HepG2 (cell line): ENCODE data around the gene MGMT. TPM values are rescaled to one million over a fixed set of nuclear protein-coding genes. Genes with fewer than 3 reads are reported as not detected.

Experiments
- ATAC-seq: fragments of 200-7000 bp; cut with Tn5 transposase; 3 replicates; pipeline ENCODE4 v1.9.1; 2020; ENCODE audit warnings: mild to moderate bottlenecking, moderate library complexity
- BruUV-seq: library from RNA; stranded (reverse); fragments of 400-500 nt; replicated peaks from 2 replicates; lab custom pipeline; 2021; lab: Mats Ljungman, UMichigan
- CTCF ChIA-PET: fragments of 300-600 bp; formaldehyde crosslinking; extraction: SDS; loops from one replicate; lab custom pipeline; 2021; ENCODE audit warnings: low total read pairs, inconsistent platforms, low intra/inter-chr PET ratio; lab: Yijun Ruan, JAX
- POLR2A ChIA-PET: fragments of 350-600 bp; sonication (Branson Sonifier 250); formaldehyde crosslinking; loops from one replicate; lab custom pipeline; 2020; ENCODE audit warnings: antibody characterized with exemption, inconsistent platforms; lab: Yijun Ruan, JAX
- DNase-seq: peaks from one replicate; pipeline ENCODE4 v3.0.0-alpha.2; 2015; ENCODE audit warnings: low spot score
- FAIRE-seq: peaks from 3 replicates; lab custom pipeline; 2011; peaks lifted over from hg19 to GRCh38; lab: Jason Lieb, UNC
- H2AFZ ChIP-seq: one replicate; pipeline ENCODE4 v1.6.1; 2011; ENCODE audit warnings: low read length, inconsistent platforms
- H3K27ac ChIP-seq: fragments of 300-600 bp; 3 replicates; pipeline ENCODE4 v1.8.0; 2011; ENCODE audit warnings: mixed run types, mild to moderate bottlenecking, mixed read lengths, low read length, inconsistent platforms; ENCODE audit not compliant: insufficient read depth; ENCODE audit errors: extremely low read length
- H3K27me3 ChIP-seq, 2 experiments: fragments of 200-600 bp in 1 of 2; 2 replicates in 1 of 2; 3 replicates in 1 of 2; pipeline versions ENCODE4 v1.6.0 to v1.8.0; 2011; ENCODE audit warnings: low read length in 2 of 2, mild to moderate bottlenecking in 2 of 2, moderate library complexity in 2 of 2, inconsistent platforms in 1 of 2; ENCODE audit not compliant: insufficient read depth in 2 of 2, control insufficient read depth in 1 of 2
- H3K36me3 ChIP-seq, 2 experiments: fragments of 200-600 bp in 1 of 2; replicated peaks in 1 of 2; 2 replicates in 1 of 2; 3 replicates in 1 of 2; pipeline versions ENCODE4 v1.5.1 to v1.8.0; 2011; ENCODE audit warnings: low read length in 2 of 2, inconsistent platforms in 1 of 2; ENCODE audit not compliant: insufficient read depth in 2 of 2, control insufficient read depth in 1 of 2
- H3K4me1 ChIP-seq: 2 replicates; pipeline ENCODE4 v1.5.1; 2012; ENCODE audit warnings: low read length, inconsistent platforms; ENCODE audit not compliant: insufficient read depth
- H3K4me2 ChIP-seq: 2 replicates; pipeline ENCODE4 v1.6.0; 2011; ENCODE audit warnings: low read depth, low read length, inconsistent platforms
- H3K4me3 ChIP-seq, 3 experiments: fragments of 200-600 bp in 1 of 3; sonication (generic), shearing (Covaris generic) in 1 of 3; replicated peaks in 1 of 3; 2 replicates each; pipeline ENCODE4 v1.5.1; 2011 to 2016; ENCODE audit warnings: low read length in 3 of 3, inconsistent platforms in 2 of 3, low read depth in 2 of 3, mild to moderate bottlenecking in 2 of 3, control low read depth in 1 of 3, mixed read lengths in 1 of 3; ENCODE audit not compliant: insufficient read depth in 1 of 3
- H3K79me2 ChIP-seq: one replicate; pipeline ENCODE4 v1.6.1; 2011; ENCODE audit warnings: low read length, inconsistent platforms; ENCODE audit not compliant: insufficient read depth
- H3K9ac ChIP-seq: 2 replicates; pipeline ENCODE4 v1.6.0; 2011; ENCODE audit warnings: mild to moderate bottlenecking, low read depth, low read length, inconsistent platforms; ENCODE audit not compliant: insufficient read depth
- H3K9me3 ChIP-seq: 2 replicates; pipeline ENCODE4 v1.5.1; 2012; ENCODE audit warnings: mild to moderate bottlenecking, low read length
- H4K20me1 ChIP-seq: 2 replicates; pipeline ENCODE4 v1.6.0; 2011; ENCODE audit warnings: inconsistent platforms, mild to moderate bottlenecking, low read length, moderate library complexity; ENCODE audit not compliant: insufficient read depth
- ARHGAP35 ChIP-seq: sonication (generic); formaldehyde crosslinking; IDR thresholded peaks from 2 replicates; pipeline ENCODE4 v1.9.0; 2022; ENCODE audit warnings: mild to moderate bottlenecking, inconsistent platforms, moderate library complexity, missing genetic modification reagents, borderline replicate concordance
- GABPB1 ChIP-seq: IDR thresholded peaks from 2 replicates; pipeline ENCODE4 v1.6.1; 2016; ENCODE audit warnings: mild to moderate bottlenecking, missing genetic modification reagents, moderate library complexity, missing compliant biosample characterization
- KLF11 ChIP-seq: IDR thresholded peaks from 2 replicates; pipeline ENCODE4 v1.6.1; 2016; ENCODE audit warnings: missing compliant biosample characterization
- MTF1 ChIP-seq: sonication (generic); formaldehyde crosslinking; IDR thresholded peaks from 2 replicates; pipeline ENCODE4 v1.5.0; 2020; ENCODE audit warnings: missing genetic modification reagents
- NFE2 ChIP-seq: sonication (generic); formaldehyde crosslinking; IDR thresholded peaks from 2 replicates; pipeline ENCODE4 v1.4.0; 2020; ENCODE audit warnings: missing genetic modification reagents
- SNRNP70 ChIP-seq: fragments of 200-400 bp; formaldehyde crosslinking; IDR thresholded peaks from 2 replicates; pipeline ENCODE4 v1.6.1; 2017; ENCODE audit warnings: mild to moderate bottlenecking, low read depth, low read length, moderate library complexity
- TSC22D2 ChIP-seq: sonication (generic); formaldehyde crosslinking; IDR thresholded peaks from 2 replicates; pipeline ENCODE4 v1.5.1; 2020; ENCODE audit warnings: missing genetic modification reagents, mild to moderate bottlenecking, borderline replicate concordance
- ZBTB1 ChIP-seq: sonication (generic); formaldehyde crosslinking; IDR thresholded peaks from 2 replicates; pipeline ENCODE4 v1.4.0; 2020; ENCODE audit warnings: missing genetic modification reagents, borderline replicate concordance
- ZNF296 ChIP-seq: sonication (generic); formaldehyde crosslinking; conservative IDR thresholded peaks from 2 replicates; pipeline ENCODE4 v1.5.0; 2020; ENCODE audit warnings: mild to moderate bottlenecking, missing genetic modification reagents
- WGBS: methylation state at CpG from one replicate; pipeline ENCODE4 v1.1.6; 2017; ENCODE audit warnings: low lambda C conversion rate; 5-methylcytosine and 5-hydroxymethylcytosine counted together
- in situ Hi-C: cut with HindIII; loops from 2 replicates; pipeline ENCODE4 v1.10.0; 2017; ENCODE audit warnings: low pct_unique_long_range_greater_than_20kb; ENCODE audit not compliant: extremely low pct_ligation_motif_present
- intact Hi-C: fragments of 100-400 bp; cut with micrococcal nuclease; formaldehyde crosslinking; loops from one replicate; pipeline ENCODE4 v1.10.0; 2022; ENCODE audit not compliant: unreplicated experiment
- polyA plus RNA-seq, 8 experiments: library from polyadenylated mRNA; depleted of rRNA in 3 of 8; stranded (reverse) in 7 of 8; unstranded in 1 of 8; fragments of >200 nt; fragmentation: Illumina TruSeq in 4 of 8; extraction: Trizol in 4 of 8; gene quantifications; 2 replicates each; pipeline versions ENCODE4 v1.2.1 to v1.2.3, GENCODE V29; 2011 to 2016; ENCODE audit warnings: low read depth in 4 of 8, missing spikeins in 1 of 8, mixed read lengths in 1 of 8; ENCODE audit not compliant: insufficient read depth in 1 of 8
- total RNA-seq, 5 experiments: library from RNA; depleted of rRNA; stranded (reverse); fragments of >200 nt; fragmentation: Illumina TruSeq; extraction: Trizol; gene quantifications; 2 replicates each; pipeline ENCODE4 v1.2.3, GENCODE V29; 2016; ENCODE audit warnings: low read depth in 1 of 5

MGMT gene
- total and polyA plus RNA-seq, 2 of the 13 experiments (the other 11 are each of a cell fraction or from before 2014, with no cell fraction given) = 12.0 to 19.5 TPM

- POLR2A ChIA-PET = no interaction called here
- no peak for DNase-seq
- Histone ChIP-seq H3K4me1 (no peaks in the 10 kb centered on the region), H2AFZ (no peak overlapping the region), H3K27ac (no peak overlapping the region), H3K27me3 (no peaks in the 10 kb centered on the region), H3K4me3 (no peak overlapping the region), H3K36me3 (no peaks in the 10 kb centered on the region), H4K20me1 (no peaks in the 10 kb centered on the region), H3K4me2 (no peak overlapping the region), H3K79me2 (no peaks in the 10 kb centered on the region), H3K9me3 (no peaks in the 10 kb centered on the region), H3K9ac (no peak overlapping the region)
- ATAC-seq = no peak
- WGBS = 76% methylated on average over 5 of the region's 5 CpGs
- TF ChIP-seq MTF1 (no peak), ARHGAP35 (CRISPR knock-in tag) (no peak), KLF11 (CRISPR knock-in tag) (no peak)
- intact Hi-C loops (no loop called here), in situ Hi-C loops (no loop called here)
- BruUV-seq = no TSS peak
- CTCF ChIA-PET = no interaction called here
- no peak for FAIRE-seq
Observed at GRCh38 chr10:129787557-129787956, 320.5 kb downstream of the MGMT start.

- BruUV-seq = no TSS peak
Observed at GRCh38 chr10:129788215-129788614, 321.2 kb downstream of the MGMT start.

More at GRCh38 chr10:129788215-129788614, 321.2 kb downstream of the MGMT start:
- H3K4me2 ChIP-seq = no peak overlapping the region
- no peaks in the 10 kb centered on the region for H3K79me2 ChIP-seq
- no peak overlapping the region for H3K4me3 ChIP-seq
- DNase-seq (no peak), FAIRE-seq (no peak), ATAC-seq (no peak)
- ChIA-PET CTCF (no interaction called here), POLR2A (no interaction called here)
- no peaks in the 10 kb centered on the region for H4K20me1 ChIP-seq
- in situ Hi-C loops (no loop called here), intact Hi-C loops (no loop called here)
- H3K27ac ChIP-seq = no peak overlapping the region
- no peak overlapping the region for H3K9ac ChIP-seq
- H3K9me3 ChIP-seq = no peaks in the 10 kb centered on the region
- no peak for TF ChIP-seq TSC22D2 (CRISPR knock-in tag)
- TF ChIP-seq GABPB1 (CRISPR knock-in tag) = no peak
- TF ChIP-seq ZBTB1 = no peak
- TF ChIP-seq ZNF296 = no peak
- TF ChIP-seq SNRNP70 = no peak
- no peak for TF ChIP-seq NFE2 (CRISPR knock-in tag)
- TF ChIP-seq, all 625 proteins: peak for 0
- H3K27me3 ChIP-seq = no peaks in the 10 kb centered on the region
- H2AFZ ChIP-seq = no peak overlapping the region
- H3K36me3 ChIP-seq = no peaks in the 10 kb centered on the region
- H3K4me1 ChIP-seq = peaks cover 1% of the 10 kb centered on the region
- WGBS = 60% methylated on average over 3 of the region's 10 CpGs
